GM19372 (cell line): Measurements from ENCODE around the gene CEL.
"Not testable (repeated sequence)": the region's sequence is repeated elsewhere in the genome, so short reads cannot be mapped to it uniquely, and the experiment has no call there.

Source experiments
- ATAC-seq: cut with Tn5 transposase; IDR thresholded peaks from one replicate; pipeline ENCODE4 v1.9.1; 2021; ENCODE audit warnings: mild to moderate bottlenecking, low read depth, moderate library complexity; ENCODE audit not compliant: unreplicated experiment

CEL gene

GRCh38 chr9:133046196-133046899 lies 15.4 kb upstream of the CEL start:
- no peak for ATAC-seq

GRCh38 chr9:133046900-133047295 lies 14.9 kb upstream of the CEL start:
- ATAC-seq = no peak

GRCh38 chr9:133048595-133048994 lies 13.2 kb upstream of the CEL start:
- no peak for ATAC-seq

- no peak for ATAC-seq
These were observed 12.7 kb upstream of the CEL start for GRCh38 chr9:133049043-133049442.

GRCh38 chr9:133050142-133050541 lies 11.6 kb upstream of the CEL start:
- no peak for ATAC-seq

GRCh38 chr9:133050781-133051180 lies 11.0 kb upstream of the CEL start:
- ATAC-seq = no peak

GRCh38 chr9:133051281-133051900 lies 10.4 kb upstream of the CEL start:
- ATAC-seq = no peak

- ATAC-seq = no peak
These were observed 9.7 kb upstream of the CEL start for GRCh38 chr9:133051966-133052539.

GRCh38 chr9:133054194-133054890 lies 7.4 kb upstream of the CEL start:
- ATAC-seq = no peak

- ATAC-seq = no peak
These were observed 6.8 kb upstream of the CEL start for GRCh38 chr9:133054966-133055365.

GRCh38 chr9:133055788-133056420 lies 5.9 kb upstream of the CEL start:
- no peak for ATAC-seq

- ATAC-seq = no peak
These were observed 5.2 kb upstream of the CEL start for GRCh38 chr9:133056533-133056932.

GRCh38 chr9:133057006-133057405 lies 4.8 kb upstream of the CEL start:
- ATAC-seq = no peak

- no peak for ATAC-seq
These were observed 4.2 kb upstream of the CEL start for GRCh38 chr9:133057553-133057952.

- ATAC-seq = no peak
These were observed 3.7 kb upstream of the CEL start for GRCh38 chr9:133058071-133058470.

- no peak for ATAC-seq
These were observed 3.0 kb upstream of the CEL start for GRCh38 chr9:133058550-133059320.

- ATAC-seq = no peak
These were observed 2.2 kb upstream of the CEL start for GRCh38 chr9:133059623-133060022.

GRCh38 chr9:133060417-133060841 lies 1.4 kb upstream of the CEL start:
- no peak for ATAC-seq

- ATAC-seq = not testable (repeated sequence)
These were observed 590 bp upstream of the CEL start for GRCh38 chr9:133061019-133061763.
